MM.1S (cell line): ENCODE data around the gene CFAP45.

Experiments
- EZH2 ChIP-seq: fragments of 300-600 bp; sonication (generic); optimal IDR thresholded peaks from 2 replicates; pipeline ENCODE3; 2017; ENCODE audit warnings: low read depth, mild to moderate bottlenecking, antibody characterized with exemption, low read length, mixed read lengths
- EZH2phosphoT487 ChIP-seq: fragments of 300-600 bp; sonication (generic); IDR thresholded peaks from 2 replicates; pipeline ENCODE4 v1.6.1; 2018; ENCODE audit warnings: antibody characterized with exemption, low read length
- TF ChIP-seq, protein P1 (sequence below): fragments of 300-600 bp; sonication (generic); IDR thresholded peaks from 2 replicates; pipeline ENCODE4 v1.5.1; 2016; ENCODE audit warnings: antibody characterized with exemption, low read length, mixed read lengths

DNA sequence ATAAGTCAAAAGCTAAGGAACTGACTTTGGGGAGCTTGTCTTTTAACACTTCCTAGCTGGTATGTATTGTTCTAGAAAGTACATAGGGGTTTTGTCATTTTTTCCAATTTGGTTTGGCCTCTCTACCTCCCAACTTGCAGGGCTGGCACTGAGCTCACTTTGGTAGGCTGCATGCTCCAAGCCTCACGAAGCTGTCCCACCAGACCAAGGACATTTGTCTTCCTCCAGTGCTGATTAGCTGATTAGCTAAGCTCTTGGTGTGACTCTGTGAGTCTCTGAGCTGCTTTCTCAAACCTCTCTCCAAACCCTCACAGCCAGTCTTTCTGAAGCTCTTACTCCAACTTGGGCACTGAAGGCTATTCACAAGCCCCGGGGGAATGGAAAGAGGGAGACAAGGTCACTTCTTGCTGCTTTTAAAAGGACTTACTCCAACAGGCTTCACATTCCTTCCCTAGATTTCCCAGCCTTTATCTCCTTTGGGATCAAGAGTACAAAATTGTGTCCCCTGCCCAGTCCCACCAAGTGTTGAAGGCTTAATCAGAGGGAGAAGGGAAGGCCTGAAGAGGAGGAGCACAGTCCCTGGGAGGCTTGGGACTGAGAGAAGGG is 893 bp upstream of the CFAP45 start:
- TF ChIP-seq, protein P1, sequence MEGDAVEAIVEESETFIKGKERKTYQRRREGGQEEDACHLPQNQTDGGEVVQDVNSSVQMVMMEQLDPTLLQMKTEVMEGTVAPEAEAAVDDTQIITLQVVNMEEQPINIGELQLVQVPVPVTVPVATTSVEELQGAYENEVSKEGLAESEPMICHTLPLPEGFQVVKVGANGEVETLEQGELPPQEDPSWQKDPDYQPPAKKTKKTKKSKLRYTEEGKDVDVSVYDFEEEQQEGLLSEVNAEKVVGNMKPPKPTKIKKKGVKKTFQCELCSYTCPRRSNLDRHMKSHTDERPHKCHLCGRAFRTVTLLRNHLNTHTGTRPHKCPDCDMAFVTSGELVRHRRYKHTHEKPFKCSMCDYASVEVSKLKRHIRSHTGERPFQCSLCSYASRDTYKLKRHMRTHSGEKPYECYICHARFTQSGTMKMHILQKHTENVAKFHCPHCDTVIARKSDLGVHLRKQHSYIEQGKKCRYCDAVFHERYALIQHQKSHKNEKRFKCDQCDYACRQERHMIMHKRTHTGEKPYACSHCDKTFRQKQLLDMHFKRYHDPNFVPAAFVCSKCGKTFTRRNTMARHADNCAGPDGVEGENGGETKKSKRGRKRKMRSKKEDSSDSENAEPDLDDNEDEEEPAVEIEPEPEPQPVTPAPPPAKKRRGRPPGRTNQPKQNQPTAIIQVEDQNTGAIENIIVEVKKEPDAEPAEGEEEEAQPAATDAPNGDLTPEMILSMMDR: no peak
- TF ChIP-seq EZH2 (no peak), EZH2phosphoT487 (no peak)
